GM18867 (cell line): ENCODE results near the gene SH3GL2.

Source experiments
- ATAC-seq: cut with Tn5 transposase; IDR thresholded peaks from one replicate; pipeline ENCODE4 v1.9.1; 2021; ENCODE audit warnings: mild to moderate bottlenecking, moderate library complexity; ENCODE audit not compliant: unreplicated experiment

The SH3GL2 gene

GRCh38 chr9:17800418-17800817 is 221.6 kb downstream of the SH3GL2 start:
- no peak for ATAC-seq

GRCh38 chr9:17802249-17802857 is 223.5 kb downstream of the SH3GL2 start:
- ATAC-seq, result no peak

DNA sequence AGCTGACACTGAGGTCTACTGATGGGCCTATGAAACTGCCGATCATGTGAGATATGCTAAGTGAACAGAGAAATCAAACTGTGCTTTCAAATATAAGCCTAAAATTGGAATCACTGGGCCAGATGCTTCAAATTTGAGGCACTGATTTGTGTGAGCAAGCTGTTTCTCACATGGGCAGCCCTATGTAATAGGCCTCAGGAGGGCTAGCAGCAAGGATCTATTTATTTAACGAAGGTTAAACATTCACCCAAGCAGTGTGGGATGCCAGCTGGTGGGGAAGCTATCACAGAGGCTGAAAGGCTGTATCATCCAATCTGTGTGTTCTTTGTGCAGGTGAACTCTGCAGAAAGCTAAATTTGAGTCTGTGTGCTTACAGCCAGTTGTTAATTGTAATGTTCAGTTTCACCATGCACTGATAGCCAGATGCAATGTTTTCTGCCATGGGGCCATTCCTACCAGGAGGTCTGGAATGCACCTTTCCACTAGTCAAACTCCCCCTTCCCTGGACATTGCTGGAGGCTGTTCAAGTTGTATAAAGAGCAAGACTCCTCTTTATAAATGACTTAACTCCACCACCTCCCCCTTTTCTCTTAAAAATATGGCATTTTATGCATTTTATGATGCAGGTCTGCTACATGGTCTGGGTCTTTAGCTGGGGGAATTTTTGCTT is 228.9 kb downstream of the SH3GL2 start:
- ATAC-seq, result peak; percentile 28

DNA sequence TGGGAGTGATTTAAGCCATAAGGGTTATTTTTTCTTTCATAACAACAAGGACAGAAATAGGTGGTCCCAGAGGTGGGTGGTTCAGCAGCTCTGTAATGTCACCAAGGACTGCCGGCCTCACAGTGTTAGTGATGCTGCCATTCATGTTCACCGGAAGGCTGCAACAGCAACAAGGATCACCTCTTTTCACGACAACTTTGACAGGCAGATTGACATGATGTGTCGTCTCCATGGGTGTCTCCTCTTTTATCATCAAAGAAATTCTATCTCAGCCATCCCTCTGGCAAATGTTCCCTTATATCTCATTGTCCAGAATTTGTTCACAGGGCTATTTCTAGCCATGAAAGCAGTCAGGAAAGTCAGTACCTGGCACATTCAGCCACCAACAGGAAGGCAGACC is 231.5 kb downstream of the SH3GL2 start:
- ATAC-seq, result no peak

GRCh38 chr9:17810728-17811571 is 232.1 kb downstream of the SH3GL2 start:
- ATAC-seq, result peak; percentile 53

GRCh38 chr9:17813798-17814197 is 234.9 kb downstream of the SH3GL2 start:
- ATAC-seq, result no peak

DNA sequence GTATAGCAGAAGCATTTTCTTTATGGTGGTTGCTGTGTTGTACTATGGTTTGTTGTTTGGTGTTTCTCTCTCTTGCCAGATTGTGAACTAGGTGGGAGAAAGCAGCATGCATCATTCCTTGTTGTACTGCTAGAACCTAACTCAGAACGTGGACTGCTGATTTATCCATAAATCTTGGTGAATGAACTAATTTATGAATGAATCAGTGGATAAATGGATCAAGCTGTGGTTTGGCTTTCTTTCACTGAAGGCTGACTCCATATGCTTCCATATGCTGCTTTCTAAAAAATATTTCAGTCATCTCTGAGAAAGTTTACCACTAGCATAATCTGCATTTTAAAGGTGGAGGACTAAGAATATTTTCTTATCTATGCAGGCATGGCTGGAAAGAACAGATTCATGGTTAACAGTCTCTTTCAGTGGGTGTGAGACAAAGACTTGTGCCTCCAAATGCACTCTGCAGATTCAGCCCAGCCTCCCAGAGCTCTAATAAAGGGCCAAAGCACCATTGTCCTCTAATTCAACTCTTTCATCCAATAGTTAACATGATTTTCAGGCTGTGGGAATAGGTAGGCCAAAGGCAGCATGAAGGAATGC is 237.7 kb downstream of the SH3GL2 start:
- ATAC-seq, result no peak

DNA sequence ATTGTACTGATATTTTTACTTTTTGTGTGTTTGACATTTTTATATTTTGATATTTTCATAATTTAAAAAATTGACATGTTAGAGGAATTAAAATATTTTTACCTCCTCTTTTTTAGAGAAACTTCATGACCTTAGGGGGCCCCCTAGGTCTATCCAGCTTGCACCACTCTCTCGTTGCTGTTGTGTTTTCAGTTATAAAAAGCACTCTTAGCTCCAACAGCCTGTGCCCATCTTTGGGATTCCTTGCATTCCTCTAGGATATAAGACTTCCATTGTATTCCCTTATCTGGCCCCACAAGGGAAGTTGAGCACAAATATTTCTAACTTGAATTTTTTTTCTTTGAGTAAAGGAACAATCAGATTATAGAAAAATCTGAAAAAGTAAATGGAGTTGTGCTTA is 245.3 kb downstream of the SH3GL2 start:
- ATAC-seq, result no peak

DNA sequence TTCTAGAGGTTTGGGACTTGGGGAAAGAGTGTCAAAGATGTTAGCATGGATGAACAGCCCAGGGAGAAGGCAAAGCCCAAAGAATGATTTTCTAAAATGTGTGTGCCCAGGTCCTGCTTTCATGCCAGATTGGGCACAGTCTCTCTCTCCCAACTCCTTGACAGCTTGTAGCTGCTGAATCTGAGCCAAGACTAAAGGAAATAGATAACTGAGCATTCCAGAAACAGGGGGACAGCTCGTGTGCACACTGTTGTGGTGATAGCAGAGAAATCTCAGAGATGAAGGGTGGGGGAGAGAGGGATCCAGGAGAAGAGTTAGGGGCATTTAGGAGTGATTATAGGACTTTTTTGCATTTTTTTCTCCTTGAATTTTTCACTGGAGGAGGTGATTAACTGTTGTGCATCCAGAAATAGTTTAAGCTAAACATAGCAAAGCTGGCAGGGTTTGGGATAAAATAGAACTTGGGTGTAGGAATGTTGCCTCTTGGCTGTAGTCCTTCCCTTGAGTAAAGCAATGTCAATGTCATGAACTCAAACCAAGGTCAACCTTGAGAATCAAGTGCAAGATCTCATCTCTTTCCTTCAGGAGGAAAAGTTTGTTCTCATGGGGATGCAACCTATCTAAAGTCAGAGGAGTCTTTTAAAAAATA is 245.9 kb downstream of the SH3GL2 start:
- ATAC-seq, result no peak

GRCh38 chr9:17825265-17825659 is 246.4 kb downstream of the SH3GL2 start:
- no peak for ATAC-seq

DNA sequence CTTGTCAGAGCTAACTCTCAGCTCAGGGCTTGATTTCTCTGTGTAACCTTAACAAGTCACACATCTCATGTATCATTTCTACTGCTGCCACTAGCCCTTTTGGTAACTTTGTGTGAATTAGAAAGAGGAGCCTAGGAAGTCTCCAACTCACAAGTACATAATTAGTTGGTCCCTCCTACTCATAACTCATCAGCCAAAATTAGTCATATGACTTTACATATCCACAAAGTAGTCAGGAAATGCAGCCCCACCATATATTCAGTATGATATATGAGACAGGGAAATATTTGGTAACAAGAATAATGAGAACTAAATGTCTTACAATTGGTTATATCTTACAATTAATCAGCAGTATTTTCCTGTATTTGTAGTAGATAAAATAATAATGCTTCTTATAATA is 250.2 kb downstream of the SH3GL2 start:
- no peak for ATAC-seq

- no peak for ATAC-seq
Measured at GRCh38 chr9:17829812-17830385, 251.0 kb downstream of the SH3GL2 start.

DNA sequence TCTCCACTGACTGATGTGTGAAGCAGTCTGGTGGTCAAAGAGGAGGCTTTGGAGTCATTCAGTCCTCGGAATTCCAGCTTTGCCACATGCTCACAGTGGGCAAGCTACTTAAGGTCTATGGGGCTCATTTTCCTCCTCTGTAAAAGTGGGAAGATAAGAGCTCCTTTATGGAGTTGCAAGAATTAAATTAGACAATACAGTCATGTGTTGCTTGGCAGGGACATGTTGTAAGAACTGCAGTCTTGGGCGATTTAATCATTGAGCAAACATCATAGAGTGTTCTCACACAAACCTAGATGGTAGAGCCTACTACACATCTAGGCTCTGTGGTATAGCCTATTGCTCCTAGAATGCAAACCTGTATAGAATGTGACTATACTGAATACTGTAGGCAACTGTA is 253.9 kb downstream of the SH3GL2 start:
- ATAC-seq, result no peak

DNA sequence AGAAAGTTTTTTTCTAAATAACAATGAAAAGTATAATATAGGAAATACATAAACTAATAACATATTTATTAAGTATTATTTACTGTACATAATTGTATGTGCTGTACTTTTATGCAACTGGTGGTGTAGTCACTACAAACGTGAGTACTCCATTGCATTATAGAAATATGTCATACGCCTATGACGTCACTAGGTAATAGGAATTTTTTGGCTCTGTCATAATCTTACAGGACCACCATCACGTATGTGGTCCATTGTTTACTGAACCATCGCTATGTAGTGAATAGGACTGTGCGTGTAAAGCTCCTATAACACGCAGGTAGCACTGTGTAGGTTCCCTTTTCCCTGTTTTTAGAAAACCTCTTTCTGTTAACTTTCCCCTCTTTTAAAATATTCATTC is 255.0 kb downstream of the SH3GL2 start:
- ATAC-seq, result no peak

GRCh38 chr9:17837965-17838364 is 259.1 kb downstream of the SH3GL2 start:
- no peak for ATAC-seq

GRCh38 chr9:17839776-17840175 is 260.9 kb downstream of the SH3GL2 start:
- ATAC-seq, result no peak

- no peak for ATAC-seq
Measured at GRCh38 chr9:17843236-17843635, 264.4 kb downstream of the SH3GL2 start.
